UCSD-AML1 (cell line): Measurements from ENCODE around the gene FMNL2.
"Not testable (repeated sequence)": the region's sequence is repeated elsewhere in the genome, so short reads cannot be mapped to it uniquely, and the experiment has no call there.

Experiments
- DNase-seq: peaks from one replicate; lab custom pipeline; 2025; ENCODE audit not compliant: unreplicated experiment; lab: John Stamatoyannopoulos, UW

The FMNL2 gene

GRCh38 chr2:152372438-152372984 lies 37.5 kb downstream of the FMNL2 start:
- DNase-seq, result no peak

GRCh38 chr2:152375174-152375573 lies 40.2 kb downstream of the FMNL2 start:
- no peak for DNase-seq

GRCh38 chr2:152376385-152376784 lies 41.4 kb downstream of the FMNL2 start:
- DNase-seq, result no peak

GRCh38 chr2:152376968-152377367 lies 42.0 kb downstream of the FMNL2 start:
- DNase-seq, result no peak

- DNase-seq, result no peak
Observed at GRCh38 chr2:152379089-152379488, 44.1 kb downstream of the FMNL2 start.

- DNase-seq, result no peak
Observed at GRCh38 chr2:152380261-152381055, 45.5 kb downstream of the FMNL2 start.

- no peak for DNase-seq
Observed at GRCh38 chr2:152383702-152384101, 48.7 kb downstream of the FMNL2 start.

GRCh38 chr2:152384992-152385391 lies 50.0 kb downstream of the FMNL2 start:
- no peak for DNase-seq

- no peak for DNase-seq
Observed at GRCh38 chr2:152385650-152386049, 50.7 kb downstream of the FMNL2 start.

- no peak for DNase-seq
Observed at GRCh38 chr2:152386266-152386665, 51.3 kb downstream of the FMNL2 start.

GRCh38 chr2:152387041-152387440 lies 52.1 kb downstream of the FMNL2 start:
- no peak for DNase-seq

GRCh38 chr2:152388269-152388668 lies 53.3 kb downstream of the FMNL2 start:
- DNase-seq, result not testable (repeated sequence)

GRCh38 chr2:152389483-152389882 lies 54.5 kb downstream of the FMNL2 start:
- DNase-seq, result no peak

GRCh38 chr2:152390837-152391236 lies 55.9 kb downstream of the FMNL2 start:
- DNase-seq, result no peak

- no peak for DNase-seq
Observed at GRCh38 chr2:152391318-152391717, 56.3 kb downstream of the FMNL2 start.

GRCh38 chr2:152393377-152393776 lies 58.4 kb downstream of the FMNL2 start:
- no peak for DNase-seq

- DNase-seq, result no peak
Observed at GRCh38 chr2:152394326-152394725, 59.4 kb downstream of the FMNL2 start.

GRCh38 chr2:152395103-152395502 lies 60.1 kb downstream of the FMNL2 start:
- no peak for DNase-seq

GRCh38 chr2:152395572-152395971 lies 60.6 kb downstream of the FMNL2 start:
- no peak for DNase-seq

GRCh38 chr2:152396051-152396511 lies 61.1 kb downstream of the FMNL2 start:
- DNase-seq, result no peak

- DNase-seq, result no peak
Observed at GRCh38 chr2:152396763-152397162, 61.8 kb downstream of the FMNL2 start.

- DNase-seq, result no peak
Observed at GRCh38 chr2:152399003-152399402, 64.0 kb downstream of the FMNL2 start.
